ENCODE results near the gene FARSA.
"Not testable (repeated sequence)": the region's sequence is repeated elsewhere in the genome, so short reads cannot be mapped to it uniquely, and the experiment has no call there.

The FARSA gene

GRCh38 chr19:12953799-12954611, 20.5 kb upstream of the FARSA start:
- no peak for DNase-seq

GRCh38 chr19:12953138-12953798, 19.8 kb upstream of the FARSA start:
- DNase-seq, result no peak

- no peak for DNase-seq
Measured at GRCh38 chr19:12952488-12953137, 19.1 kb upstream of the FARSA start.

- not testable (repeated sequence) for DNase-seq
Measured at GRCh38 chr19:12952050-12952449, 18.5 kb upstream of the FARSA start.

- no peak for DNase-seq
Measured at GRCh38 chr19:12949363-12950283, 16.1 kb upstream of the FARSA start.

GRCh38 chr19:12948612-12949362, 15.3 kb upstream of the FARSA start:
- no peak for DNase-seq

- DNase-seq, result no peak
Measured at GRCh38 chr19:12947702-12948611, 14.4 kb upstream of the FARSA start.

- DNase-seq, result no peak
Measured at GRCh38 chr19:12946731-12947496, 13.4 kb upstream of the FARSA start.

GRCh38 chr19:12946092-12946721, 12.7 kb upstream of the FARSA start:
- DNase-seq, result peak; percentile 40 to 57

- DNase-seq, result peak; percentile 97 to 99
Measured at GRCh38 chr19:12945479-12946091, 12.1 kb upstream of the FARSA start, which contains the start of gene RAD23A. Gene RAD23A, plus strand, starts transcription at chr19:12945862. Its CDS starts 87 bp downstream, at chr19:12945949.

GRCh38 chr19:12944104-12944674, 10.7 kb upstream of the FARSA start:
- no peak for DNase-seq

GRCh38 chr19:12943437-12944044, 10.0 kb upstream of the FARSA start:
- DNase-seq, result no peak

- DNase-seq, result no peak
Measured at GRCh38 chr19:12940897-12941296, 7.4 kb upstream of the FARSA start.

- DNase-seq, result no peak
Measured at GRCh38 chr19:12939975-12940423, 6.5 kb upstream of the FARSA start.

GRCh38 chr19:12938779-12939601, 5.5 kb upstream of the FARSA start:
- DNase-seq, result peak; percentile 40 to 42

GRCh38 chr19:12937927-12938778, 4.6 kb upstream of the FARSA start, which contains the start of gene CALR:
Gene CALR, plus strand, starts transcription at chr19:12938609. Its CDS starts 71 bp downstream, at chr19:12938680.
- peak; percentile 97 to 99 for DNase-seq

Data from stimulated activated CD4-positive, alpha-beta T cell treated with anti-CD3 and anti-CD28 coated beads, Interleukin-4, amount 100 ng/mL, for 4 hours (primary cell).